Measurements from ENCODE around the gene TMEM201. TPM values are rescaled to one million over a fixed set of nuclear protein-coding genes. Genes with fewer than 3 reads are reported as not detected.
A peak's percentile ranks its signal among the peaks of the same experiment; 100 is the strongest.
"Not testable (repeated sequence)": the region's sequence is repeated elsewhere in the genome, so short reads cannot be mapped to it uniquely, and the experiment has no call there.

TMEM201 gene
- total RNA-seq, 3 donors from 2014 or later (not counting 1 experiment from before 2014, with no cell fraction given) = 7.3 to 10.2 (median 8.8) TPM

GRCh38 chr1:9558946-9559545 is 29.7 kb upstream of the TMEM201 start:
- H3K4me3 ChIP-seq (ENCODE audit: low read length) = no peak overlapping the region
- no peak for TF ChIP-seq CTCF (IDR thresholded peaks at IDR 0.05)
- H3K4me1 ChIP-seq (ENCODE audit: control insufficient read depth, insufficient read depth, low read length) = no peaks in the 10 kb centered on the region
- Mint-ChIP-seq H3K9me3 (no peaks in the 10 kb centered on the region), H3K4me1 (peaks cover 6 to 7% of the 10 kb centered on the region in 2 donors), H3K4me3 (no peak overlapping the region), H3K27ac (no peak overlapping the region), H3K27me3 (ENCODE audit: low read depth in 2 of 2) (no peaks in the 10 kb centered on the region), H3K36me3 (peaks cover 6% of the 10 kb centered on the region)
- peaks cover 15% of the 10 kb centered on the region for H3K36me3 ChIP-seq (ENCODE audit: control insufficient read depth, insufficient read depth, low read length)
- 99% methylated on average over 10 of the region's 11 CpGs for WGBS (ENCODE audit: insufficient coverage)
- H3K9me3 ChIP-seq (ENCODE audit: control insufficient read depth, insufficient read depth, low read length) = no peaks in the 10 kb centered on the region
- intact Hi-C loops (cut with micrococcal nuclease) = no loop called here
- H3K27me3 ChIP-seq (ENCODE audit: control insufficient read depth, insufficient read depth, low read length) = no peaks in the 10 kb centered on the region
- ATAC-seq = no peak
- DNase-seq = no peak
- no peak overlapping the region for H3K27ac ChIP-seq (ENCODE audit: low read length)

GRCh38 chr1:9559673-9560072 is 29.0 kb upstream of the TMEM201 start:
- no peak overlapping the region for H3K27ac Mint-ChIP-seq
- no peak for TF ChIP-seq CTCF (IDR thresholded peaks at IDR 0.05)
- Histone ChIP-seq H3K27ac (ENCODE audit: low read length) (no peak overlapping the region), H3K36me3 (ENCODE audit: control insufficient read depth, insufficient read depth, low read length) (peaks cover 15% of the 10 kb centered on the region), H3K4me3 (ENCODE audit: low read length) (no peak overlapping the region), H3K27me3 (ENCODE audit: control insufficient read depth, insufficient read depth, low read length) (no peaks in the 10 kb centered on the region), H3K9me3 (ENCODE audit: control insufficient read depth, insufficient read depth, low read length) (no peaks in the 10 kb centered on the region), H3K4me1 (ENCODE audit: control insufficient read depth, insufficient read depth, low read length) (no peaks in the 10 kb centered on the region)
- no peak for ATAC-seq
- peak in 1 of 2 donors; percentile 57 for DNase-seq
- no peaks in the 10 kb centered on the region for H3K9me3 Mint-ChIP-seq
- H3K27me3 Mint-ChIP-seq (ENCODE audit: low read depth in 2 of 2) = no peaks in the 10 kb centered on the region
- intact Hi-C loops (cut with micrococcal nuclease) = no loop called here
- H3K36me3 Mint-ChIP-seq = peaks cover 6% of the 10 kb centered on the region
- WGBS (ENCODE audit: insufficient coverage) = 52% methylated on average over 4 of the region's 5 CpGs
- H3K4me3 Mint-ChIP-seq = peak overlapping the region; percentile 13
- H3K4me1 Mint-ChIP-seq = peaks cover 6 to 7% of the 10 kb centered on the region in 2 donors

GRCh38 chr1:9560090-9560489 is 28.6 kb upstream of the TMEM201 start:
- ATAC-seq = not testable (repeated sequence)

DNA sequence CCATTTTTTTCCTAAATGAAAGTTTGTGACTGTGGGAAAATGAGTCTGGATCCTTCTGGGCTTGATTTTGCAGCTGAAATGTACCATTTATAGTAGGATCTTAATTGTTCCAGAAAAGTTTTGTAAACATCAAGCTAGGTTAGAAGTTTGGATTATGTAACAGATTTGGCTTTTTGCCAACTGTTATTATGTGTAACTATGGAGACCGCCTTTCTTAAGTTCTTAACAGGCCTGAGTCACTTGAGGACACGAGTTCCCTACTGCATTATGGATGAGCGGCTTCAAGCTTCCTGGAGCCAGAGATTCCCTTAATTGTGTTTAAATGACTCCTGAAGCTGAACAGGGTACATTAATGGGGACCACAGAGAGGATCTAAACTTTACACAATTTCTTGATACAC is 27.3 kb upstream of the TMEM201 start:
- DNase-seq = peak in 1 of 2 donors; percentile 66
- Histone ChIP-seq H3K27me3 (ENCODE audit: control insufficient read depth, insufficient read depth, low read length) (no peaks in the 10 kb centered on the region), H3K4me1 (ENCODE audit: control insufficient read depth, insufficient read depth, low read length) (no peaks in the 10 kb centered on the region), H3K36me3 (ENCODE audit: control insufficient read depth, insufficient read depth, low read length) (peaks cover 5% of the 10 kb centered on the region), H3K27ac (ENCODE audit: low read length) (no peak overlapping the region), H3K4me3 (ENCODE audit: low read length) (no peak overlapping the region), H3K9me3 (ENCODE audit: control insufficient read depth, insufficient read depth, low read length) (no peaks in the 10 kb centered on the region)
- peak in 1 of 3 donors; percentile 21 for ATAC-seq
- Mint-ChIP-seq H3K27ac (no peak overlapping the region), H3K36me3 (peaks cover 6% of the 10 kb centered on the region), H3K9me3 (no peaks in the 10 kb centered on the region), H3K4me3 (no peak overlapping the region), H3K27me3 (ENCODE audit: low read depth in 2 of 2) (no peaks in the 10 kb centered on the region), H3K4me1 (peaks cover 6 to 7% of the 10 kb centered on the region in 2 donors)
- intact Hi-C loops (cut with micrococcal nuclease) = no loop called here
- TF ChIP-seq CTCF (IDR thresholded peaks at IDR 0.05) = no peak
- 97% methylated on average over 3 of the region's 3 CpGs for WGBS (ENCODE audit: insufficient coverage)

More at GRCh38 chr1:9560090-9560489, 28.6 kb upstream of the TMEM201 start:
- H3K4me3 ChIP-seq (ENCODE audit: low read length); H3K9me3 ChIP-seq (ENCODE audit: control insufficient read depth, insufficient read depth, low read length); H3K4me1 ChIP-seq (ENCODE audit: control insufficient read depth, insufficient read depth, low read length); intact Hi-C loops (cut with micrococcal nuclease); H3K27ac Mint-ChIP-seq; H3K9me3 Mint-ChIP-seq; H3K27me3 ChIP-seq (ENCODE audit: control insufficient read depth, insufficient read depth, low read length); H3K27me3 Mint-ChIP-seq (ENCODE audit: low read depth in 2 of 2); H3K27ac ChIP-seq (ENCODE audit: low read length); H3K36me3 Mint-ChIP-seq; DNase-seq; H3K4me3 Mint-ChIP-seq; H3K4me1 Mint-ChIP-seq: not testable (repeated sequence)
- peaks cover 15% of the 10 kb centered on the region for H3K36me3 ChIP-seq (ENCODE audit: control insufficient read depth, insufficient read depth, low read length)
- WGBS (ENCODE audit: insufficient coverage) = 95% methylated on average over 17 of the region's 17 CpGs
